ENCODE data around the gene GRIN3B.

The GRIN3B gene

GRCh38 chr19:966485-967088 is 33.6 kb upstream of the GRIN3B start:
- DNase-seq = no peak

GRCh38 chr19:970695-971094 is 29.5 kb upstream of the GRIN3B start:
- DNase-seq = no peak

GRCh38 chr19:971795-972194 is 28.4 kb upstream of the GRIN3B start:
- DNase-seq = no peak

- DNase-seq = no peak
Measured at GRCh38 chr19:972281-972680, 27.9 kb upstream of the GRIN3B start.

GRCh38 chr19:973726-974563 is 26.3 kb upstream of the GRIN3B start:
- no peak for DNase-seq

GRCh38 chr19:974564-975257 is 25.5 kb upstream of the GRIN3B start:
- no peak for DNase-seq

- DNase-seq = no peak
Measured at GRCh38 chr19:976476-976875, 23.7 kb upstream of the GRIN3B start.

GRCh38 chr19:977058-977464 is 23.2 kb upstream of the GRIN3B start:
- no peak for DNase-seq

GRCh38 chr19:979318-979741 is 20.9 kb upstream of the GRIN3B start:
- DNase-seq = no peak

- DNase-seq = no peak
Measured at GRCh38 chr19:980133-980998, 19.9 kb upstream of the GRIN3B start.

GRCh38 chr19:982567-983170 is 17.6 kb upstream of the GRIN3B start:
- DNase-seq = peak; percentile 43

- DNase-seq = peak; percentile 90
Measured at GRCh38 chr19:984165-984967, 15.9 kb upstream of the GRIN3B start, which contains the start of gene WDR18. WDR18 (plus strand) TSS chr19:984345; CDS start chr19:984354, 9 bp downstream.

GRCh38 chr19:986083-986482 is 14.1 kb upstream of the GRIN3B start:
- DNase-seq = no peak

GRCh38 chr19:988081-988480 is 12.1 kb upstream of the GRIN3B start:
- DNase-seq = no peak

GRCh38 chr19:988510-988909 is 11.7 kb upstream of the GRIN3B start:
- DNase-seq = no peak

- no peak for DNase-seq
Measured at GRCh38 chr19:989381-990081, 10.7 kb upstream of the GRIN3B start.

- DNase-seq = no peak
Measured at GRCh38 chr19:990119-990571, 10.1 kb upstream of the GRIN3B start.

GRCh38 chr19:990746-991145 is 9.5 kb upstream of the GRIN3B start:
- DNase-seq = no peak

- no peak for DNase-seq
Measured at GRCh38 chr19:991174-991931, 8.9 kb upstream of the GRIN3B start.
